ENCODE measurements around the gene EPS8L1. TPM values are rescaled to one million over a fixed set of nuclear protein-coding genes. Genes with fewer than 3 reads are reported as not detected.
A peak's percentile ranks its signal among the peaks of the same experiment; 100 is the strongest.

EPS8L1 gene
- total RNA-seq, 4 donors from 2014 or later: 60.6 to 84.8 (median 73.3) TPM

DNA sequence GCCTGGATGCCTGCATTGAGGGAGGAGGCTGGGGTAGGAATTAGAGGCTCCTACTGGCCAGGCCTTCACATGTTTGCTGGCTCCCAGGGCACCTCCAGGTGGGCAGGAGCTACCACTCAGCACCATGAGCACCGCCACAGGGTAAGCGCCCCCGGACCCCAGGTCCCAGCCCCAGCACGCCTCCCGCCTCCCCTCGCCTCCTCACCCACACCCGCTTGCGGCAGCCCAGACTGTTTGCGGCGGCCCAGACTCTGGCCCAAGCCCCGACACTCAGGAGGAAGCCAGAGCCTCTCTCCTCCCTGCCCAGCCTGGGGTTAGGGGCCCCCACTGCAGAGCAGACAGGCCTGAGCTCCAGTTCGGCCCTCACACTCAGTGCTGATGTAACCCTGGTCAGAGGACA lies 652 bp downstream of the EPS8L1 start:
- Histone ChIP-seq H3K4me3 (replicated peaks in 1 of 3) (peak overlapping the region in 2 of 3 donors; percentile 7 to 30), H3K27me3 (no peaks in the 10 kb centered on the region), H3K27ac (peak overlapping the region in 2 of 3 donors; percentile 1 to 63), H3K9me3 (no peaks in the 10 kb centered on the region), H3K4me1 (peaks cover 23 to 27% of the 10 kb centered on the region in 2 donors), H3K36me3 (no peaks in the 10 kb centered on the region)
- TF ChIP-seq, protein P1, sequence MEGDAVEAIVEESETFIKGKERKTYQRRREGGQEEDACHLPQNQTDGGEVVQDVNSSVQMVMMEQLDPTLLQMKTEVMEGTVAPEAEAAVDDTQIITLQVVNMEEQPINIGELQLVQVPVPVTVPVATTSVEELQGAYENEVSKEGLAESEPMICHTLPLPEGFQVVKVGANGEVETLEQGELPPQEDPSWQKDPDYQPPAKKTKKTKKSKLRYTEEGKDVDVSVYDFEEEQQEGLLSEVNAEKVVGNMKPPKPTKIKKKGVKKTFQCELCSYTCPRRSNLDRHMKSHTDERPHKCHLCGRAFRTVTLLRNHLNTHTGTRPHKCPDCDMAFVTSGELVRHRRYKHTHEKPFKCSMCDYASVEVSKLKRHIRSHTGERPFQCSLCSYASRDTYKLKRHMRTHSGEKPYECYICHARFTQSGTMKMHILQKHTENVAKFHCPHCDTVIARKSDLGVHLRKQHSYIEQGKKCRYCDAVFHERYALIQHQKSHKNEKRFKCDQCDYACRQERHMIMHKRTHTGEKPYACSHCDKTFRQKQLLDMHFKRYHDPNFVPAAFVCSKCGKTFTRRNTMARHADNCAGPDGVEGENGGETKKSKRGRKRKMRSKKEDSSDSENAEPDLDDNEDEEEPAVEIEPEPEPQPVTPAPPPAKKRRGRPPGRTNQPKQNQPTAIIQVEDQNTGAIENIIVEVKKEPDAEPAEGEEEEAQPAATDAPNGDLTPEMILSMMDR (IDR thresholded peaks at IDR 0.05): no peak
- TF ChIP-seq POLR2A (IDR thresholded peaks at IDR 0.05): no peak
- no peak for DNase-seq
- WGBS, 2 donors: 0 to 57% methylated on average over 1 of the region's 12 CpGs
- intact Hi-C loops (cut with DNase I): no loop called here

DNA sequence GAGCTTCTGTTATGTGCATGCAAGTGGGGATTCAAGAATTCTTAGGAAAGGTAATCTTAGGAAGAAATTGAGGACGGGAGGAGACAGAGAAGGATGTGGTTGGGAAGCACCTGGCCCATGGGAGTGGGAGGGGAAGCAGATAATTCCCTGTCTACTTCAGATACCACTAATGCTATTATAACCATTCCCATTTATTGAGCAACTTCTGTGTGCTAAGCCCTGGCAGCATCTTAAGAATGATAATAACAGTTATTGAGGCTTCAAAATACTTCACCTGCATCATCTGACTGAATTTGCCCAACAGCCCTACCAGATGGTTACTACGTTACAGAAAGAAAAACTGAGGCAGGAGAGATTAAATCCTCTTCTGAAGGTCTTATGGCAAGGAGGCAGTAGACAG lies 1.4 kb downstream of the EPS8L1 start:
- WGBS, 2 donors: 86% methylated on average over 2 of the region's 2 CpGs

DNA sequence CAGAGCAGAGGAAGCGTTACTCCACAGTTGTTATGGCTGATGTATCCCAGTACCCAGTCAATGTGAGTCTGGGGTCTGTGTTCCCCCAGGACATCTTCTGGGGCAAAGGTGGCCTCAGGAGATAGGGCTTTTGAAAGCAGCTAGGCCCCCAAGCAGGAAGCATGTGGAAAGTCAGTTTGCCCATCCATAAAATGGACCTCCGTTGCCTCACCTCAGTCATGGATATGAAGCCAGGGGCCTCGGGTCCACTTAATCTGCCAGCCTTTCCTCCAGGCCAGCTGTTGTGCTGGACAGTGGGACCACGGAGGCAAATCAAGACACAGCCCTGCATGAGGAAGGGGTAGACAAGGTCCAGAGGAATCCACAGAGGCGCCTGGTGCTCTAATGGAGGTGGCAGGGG lies 3.3 kb downstream of the EPS8L1 start:
- H3K36me3 ChIP-seq: no peaks in the 10 kb centered on the region
- no peak overlapping the region for H3K4me3 ChIP-seq (replicated peaks in 1 of 3)
- no peaks in the 10 kb centered on the region for H3K9me3 ChIP-seq
- no peak overlapping the region for H3K27ac ChIP-seq
- WGBS, 2 donors: 78 to 85% methylated on average over 4 to 5 of the region's 5 CpGs
- H3K4me1 ChIP-seq: peaks cover 23 to 32% of the 10 kb centered on the region in 2 donors
- TF ChIP-seq, protein P1 (IDR thresholded peaks at IDR 0.05): no peak
- no peak for TF ChIP-seq POLR2A (IDR thresholded peaks at IDR 0.05)
- H3K27me3 ChIP-seq: no peaks in the 10 kb centered on the region
- no peak for DNase-seq
- intact Hi-C loops (cut with DNase I): no loop called here

More for the DNA sequence above, 1.4 kb downstream of the EPS8L1 start:
- no peaks in the 10 kb centered on the region for H3K36me3 ChIP-seq
- peaks cover 23 to 32% of the 10 kb centered on the region in 2 donors for H3K4me1 ChIP-seq
- DNase-seq: no peak
- no peak overlapping the region for H3K4me3 ChIP-seq (replicated peaks in 1 of 3)
- no peak overlapping the region for H3K27ac ChIP-seq
- H3K27me3 ChIP-seq: no peaks in the 10 kb centered on the region
- no peaks in the 10 kb centered on the region for H3K9me3 ChIP-seq
- intact Hi-C loops (cut with DNase I): no loop called here
- TF ChIP-seq, protein P1 (IDR thresholded peaks at IDR 0.05): no peak
- TF ChIP-seq POLR2A (IDR thresholded peaks at IDR 0.05): no peak

DNA sequence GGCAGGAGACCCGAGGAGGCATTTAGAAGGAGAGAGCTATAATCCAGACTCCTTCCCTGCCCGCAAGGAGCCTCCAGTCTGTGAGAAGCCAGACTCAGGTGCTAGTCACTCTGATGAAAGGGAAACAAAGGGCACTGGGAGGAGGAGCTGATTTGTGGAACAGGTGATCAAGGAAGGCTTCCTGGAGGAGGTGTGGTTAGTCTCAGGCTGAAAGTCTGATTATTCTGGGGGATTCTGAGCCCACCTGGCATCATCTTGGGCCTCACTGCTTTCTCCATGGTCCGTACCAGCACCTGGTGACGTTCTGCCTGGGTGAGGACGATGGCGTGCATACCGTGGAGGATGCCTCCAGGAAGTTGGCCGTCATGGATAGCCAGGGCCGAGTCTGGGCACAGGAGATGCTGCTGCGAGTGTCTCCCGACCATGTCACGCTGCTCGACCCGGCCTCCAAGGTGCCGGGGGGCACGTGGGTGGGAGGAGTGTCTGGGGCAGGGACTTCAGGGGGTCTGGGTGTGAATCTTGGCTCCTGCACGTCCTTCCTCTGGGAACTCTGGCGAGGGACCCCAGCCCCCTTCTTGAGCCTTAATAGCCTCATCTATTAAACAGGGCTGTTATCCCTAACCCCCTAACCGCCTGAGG lies 3.9 kb downstream of the EPS8L1 start:
- Histone ChIP-seq H3K4me1 (peaks cover 23 to 32% of the 10 kb centered on the region in 2 donors), H3K36me3 (no peaks in the 10 kb centered on the region), H3K27ac (no peak overlapping the region), H3K9me3 (no peaks in the 10 kb centered on the region), H3K4me3 (replicated peaks in 1 of 3) (no peak overlapping the region), H3K27me3 (no peaks in the 10 kb centered on the region)
- WGBS, 2 donors: 89 to 92% methylated on average over 9 to 12 of the region's 19 CpGs
- no peak for DNase-seq
- TF ChIP-seq, protein P1 (IDR thresholded peaks at IDR 0.05): no peak
- no peak for TF ChIP-seq POLR2A (IDR thresholded peaks at IDR 0.05)
- intact Hi-C loops (cut with DNase I): no loop called here

DNA sequence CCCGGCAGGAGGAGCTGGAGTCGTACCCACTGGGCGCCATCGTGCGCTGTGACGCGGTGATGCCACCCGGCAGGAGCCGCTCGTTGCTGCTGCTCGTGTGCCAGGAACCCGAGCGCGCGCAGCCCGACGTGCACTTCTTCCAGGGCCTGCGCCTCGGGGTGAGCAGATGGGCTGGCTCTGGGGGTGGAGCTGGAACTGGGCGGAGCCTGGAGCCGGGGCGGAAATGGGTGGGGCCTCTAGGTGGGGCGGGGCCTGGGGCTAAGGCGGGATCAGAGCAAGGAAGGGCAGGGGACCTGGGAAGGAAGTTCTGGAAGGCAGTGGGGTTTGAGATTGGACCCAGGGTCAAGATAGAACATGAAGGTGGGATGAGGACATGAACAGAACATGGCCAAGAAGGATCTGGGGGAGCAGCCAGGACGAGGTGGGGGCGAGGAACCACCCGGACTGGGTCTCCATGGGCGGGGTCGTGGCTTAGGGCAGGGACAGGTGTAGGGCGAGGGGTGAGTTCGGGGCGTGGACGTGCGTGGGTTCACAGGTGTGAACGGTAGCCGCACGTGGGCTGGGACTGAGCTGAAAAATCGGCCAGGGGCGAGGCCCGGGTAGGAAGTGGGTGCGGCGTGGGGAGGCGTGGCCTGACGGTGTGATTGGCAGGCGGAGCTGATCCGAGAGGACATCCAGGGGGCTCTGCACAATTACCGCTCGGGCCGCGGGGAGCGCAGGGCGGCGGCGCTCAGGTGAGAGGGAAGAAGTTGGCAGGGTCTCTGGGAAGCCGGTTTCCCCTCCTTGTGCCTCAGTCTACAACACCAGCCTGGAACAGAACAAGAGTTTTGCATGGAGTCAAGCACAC lies 4.7 kb downstream of the EPS8L1 start:
- peak; percentile 48 to 51 for DNase-seq
- Histone ChIP-seq H3K36me3 (no peaks in the 10 kb centered on the region), H3K27ac (no peak overlapping the region), H3K4me3 (replicated peaks in 1 of 3) (peak overlapping the region in 1 of 3 donors; percentile 26), H3K4me1 (peaks cover 19 to 27% of the 10 kb centered on the region in 2 donors), H3K27me3 (no peaks in the 10 kb centered on the region), H3K9me3 (no peaks in the 10 kb centered on the region)
- WGBS, 2 donors: 20 to 26% methylated on average over 39 to 48 of the region's 55 CpGs
- TF ChIP-seq, protein P1 (IDR thresholded peaks at IDR 0.05): no peak
- TF ChIP-seq POLR2A (IDR thresholded peaks at IDR 0.05): no peak
- intact Hi-C loops (cut with DNase I): no loop called here

Data from thyroid gland (tissue), 4 donors.